ENCODE measurements around the gene ANO1.

The ANO1 gene

DNA sequence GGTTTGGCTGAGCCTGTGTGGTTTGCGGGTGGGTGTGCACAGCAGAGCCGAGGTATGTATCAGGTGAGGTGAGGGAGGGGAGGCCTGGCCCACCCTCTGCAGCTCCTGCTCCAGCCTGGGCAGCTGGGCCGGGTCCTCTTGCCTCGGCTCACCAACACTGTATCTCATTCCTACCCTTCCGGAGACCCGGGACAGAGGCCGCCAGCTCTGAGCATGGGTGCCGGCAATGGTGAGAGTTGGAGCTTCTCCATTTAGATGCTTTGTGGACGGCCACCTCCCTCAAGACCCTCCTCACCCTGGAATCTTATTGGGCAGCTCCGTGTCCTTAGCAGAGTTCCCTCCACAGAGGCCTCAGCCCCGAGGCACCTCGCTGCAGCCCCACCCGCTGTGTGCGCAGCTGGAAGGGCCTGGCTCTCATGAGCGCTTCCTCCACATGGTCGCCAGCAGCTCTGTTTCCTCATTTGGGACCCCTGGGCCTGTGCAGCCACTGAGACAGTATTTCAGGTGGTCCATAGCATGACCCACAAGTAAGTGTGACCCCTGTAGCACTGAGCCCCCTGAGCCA lies 55.7 kb downstream of the ANO1 start:
- no peak overlapping the region for H3K4me3 ChIP-seq (ENCODE audit: low read length)
- no peaks in the 10 kb centered on the region for H3K27me3 ChIP-seq (ENCODE audit: control insufficient read depth, insufficient read depth, low read length)
- H3K36me3 ChIP-seq (ENCODE audit: control insufficient read depth, insufficient read depth, low read length): no peaks in the 10 kb centered on the region
- H3K27ac ChIP-seq (ENCODE audit: low read depth, low read length): no peak overlapping the region
- no peaks in the 10 kb centered on the region for H3K4me1 ChIP-seq (ENCODE audit: control insufficient read depth, insufficient read depth, low read length)
- no peak overlapping the region for H3K9ac ChIP-seq (ENCODE audit: low read length)

- no peak overlapping the region for H3K4me3 ChIP-seq (ENCODE audit: low read length)
- no peak overlapping the region for H3K27ac ChIP-seq (ENCODE audit: low read depth, low read length)
- no peak overlapping the region for H3K9ac ChIP-seq (ENCODE audit: low read length)
- no peaks in the 10 kb centered on the region for H3K4me1 ChIP-seq (ENCODE audit: control insufficient read depth, insufficient read depth, low read length)
- no peaks in the 10 kb centered on the region for H3K36me3 ChIP-seq (ENCODE audit: control insufficient read depth, insufficient read depth, low read length)
- H3K27me3 ChIP-seq (ENCODE audit: control insufficient read depth, insufficient read depth, low read length): no peaks in the 10 kb centered on the region
Observed at GRCh38 chr11:70134490-70134889, 56.4 kb downstream of the ANO1 start.

DNA sequence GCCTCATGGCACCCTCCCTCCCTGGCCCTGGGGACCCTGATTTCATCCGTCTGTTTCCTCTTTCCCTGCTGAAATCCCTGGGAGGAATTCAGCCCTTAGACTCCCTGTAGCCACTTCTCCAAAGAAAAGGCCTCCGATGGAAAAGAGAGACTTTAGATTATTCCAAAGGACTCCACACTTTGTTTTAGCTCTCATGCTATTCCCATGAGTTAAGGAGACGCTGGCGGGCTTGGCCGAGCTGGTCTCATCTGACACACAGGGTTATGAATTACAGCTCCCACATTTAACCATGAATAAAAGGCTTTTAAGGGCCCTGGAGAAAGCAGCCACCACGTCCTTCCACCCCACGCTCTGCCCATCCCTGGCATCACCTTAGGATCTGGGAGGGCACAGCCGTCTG lies 57.0 kb downstream of the ANO1 start:
- Histone ChIP-seq H3K27me3 (ENCODE audit: control insufficient read depth, insufficient read depth, low read length) (no peaks in the 10 kb centered on the region), H3K9ac (ENCODE audit: low read length) (no peak overlapping the region), H3K4me3 (ENCODE audit: low read length) (no peak overlapping the region), H3K4me1 (ENCODE audit: control insufficient read depth, insufficient read depth, low read length) (no peaks in the 10 kb centered on the region), H3K36me3 (ENCODE audit: control insufficient read depth, insufficient read depth, low read length) (no peaks in the 10 kb centered on the region), H3K27ac (ENCODE audit: low read depth, low read length) (no peak overlapping the region)

DNA sequence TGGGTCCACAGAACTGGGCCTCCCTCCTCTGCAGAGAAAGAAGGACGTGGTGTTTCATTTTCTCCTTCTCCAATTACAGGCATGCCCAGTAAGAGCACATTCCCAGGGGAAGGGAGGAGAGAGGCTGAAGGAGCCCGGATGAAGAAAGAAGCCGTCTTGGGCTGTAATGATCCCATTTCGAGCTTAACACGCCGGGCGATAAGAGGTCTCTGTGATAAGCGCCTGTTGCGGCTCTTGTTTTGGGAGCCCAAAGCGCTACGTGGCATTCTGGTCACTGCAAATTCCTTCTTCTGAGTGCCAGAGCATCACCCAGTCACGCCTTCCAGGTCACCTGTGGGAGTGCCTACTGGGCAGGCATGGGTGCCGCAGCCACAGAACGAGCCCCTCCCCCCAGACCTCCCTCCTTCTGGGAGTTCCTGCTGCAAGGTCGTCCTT lies 57.5 kb downstream of the ANO1 start:
- Histone ChIP-seq H3K27me3 (ENCODE audit: control insufficient read depth, insufficient read depth, low read length) (no peaks in the 10 kb centered on the region), H3K36me3 (ENCODE audit: control insufficient read depth, insufficient read depth, low read length) (no peaks in the 10 kb centered on the region), H3K4me3 (ENCODE audit: low read length) (no peak overlapping the region), H3K4me1 (ENCODE audit: control insufficient read depth, insufficient read depth, low read length) (no peaks in the 10 kb centered on the region), H3K9ac (ENCODE audit: low read length) (no peak overlapping the region), H3K27ac (ENCODE audit: low read depth, low read length) (no peak overlapping the region)

DNA sequence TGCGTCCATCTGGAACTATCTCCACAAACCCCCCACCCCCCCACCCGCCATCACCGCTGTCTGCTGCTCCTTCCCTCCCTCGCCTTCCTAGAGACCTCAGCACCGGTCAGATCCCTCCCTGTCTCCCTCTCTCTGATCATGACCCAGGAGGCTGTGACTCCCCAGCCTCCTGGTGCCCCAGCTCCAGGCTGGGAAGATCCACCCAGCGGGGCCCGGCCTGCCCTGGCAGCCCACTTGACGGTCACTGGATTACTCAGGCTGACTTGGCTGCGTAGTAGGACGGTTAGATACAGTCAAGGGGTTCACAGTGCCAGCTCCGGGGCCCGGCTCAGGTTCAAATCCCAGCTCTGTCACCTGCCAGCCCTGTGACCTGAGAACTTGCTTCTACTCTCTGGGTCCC lies 59.3 kb downstream of the ANO1 start:
- no peaks in the 10 kb centered on the region for H3K27me3 ChIP-seq (ENCODE audit: control insufficient read depth, insufficient read depth, low read length)

DNA sequence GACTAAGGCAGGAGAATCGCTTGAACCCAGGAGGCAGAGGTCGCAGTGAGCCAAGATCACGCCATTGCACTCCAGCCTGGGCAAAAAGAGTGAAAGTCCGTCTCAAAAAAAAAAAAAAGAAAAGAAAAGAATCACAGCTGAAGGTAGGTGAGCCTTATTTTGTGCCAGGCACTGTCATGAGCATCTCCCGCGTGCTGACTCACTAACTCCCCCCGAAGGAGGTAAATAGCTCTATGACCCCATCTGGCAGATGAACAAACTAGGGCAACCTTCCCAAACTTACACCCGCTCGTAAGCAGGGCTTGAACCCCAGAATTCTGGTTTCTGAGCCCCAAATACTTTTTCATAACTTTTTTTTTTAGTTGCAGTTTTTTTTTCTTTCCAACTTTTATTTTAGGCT lies 60.3 kb downstream of the ANO1 start:
- H3K4me1 ChIP-seq (ENCODE audit: control insufficient read depth, insufficient read depth, low read length): no peaks in the 10 kb centered on the region
- no peak overlapping the region for H3K4me3 ChIP-seq (ENCODE audit: low read length)
- H3K27me3 ChIP-seq (ENCODE audit: control insufficient read depth, insufficient read depth, low read length): peaks cover 4% of the 10 kb centered on the region
- no peak overlapping the region for H3K27ac ChIP-seq (ENCODE audit: low read depth, low read length)
- no peaks in the 10 kb centered on the region for H3K36me3 ChIP-seq (ENCODE audit: control insufficient read depth, insufficient read depth, low read length)
- H3K9ac ChIP-seq (ENCODE audit: low read length): no peak overlapping the region

More for the DNA sequence above, 59.3 kb downstream of the ANO1 start:
- Histone ChIP-seq H3K4me3 (ENCODE audit: low read length) (no peak overlapping the region), H3K4me1 (ENCODE audit: control insufficient read depth, insufficient read depth, low read length) (no peaks in the 10 kb centered on the region), H3K27ac (ENCODE audit: low read depth, low read length) (no peak overlapping the region), H3K36me3 (ENCODE audit: control insufficient read depth, insufficient read depth, low read length) (no peaks in the 10 kb centered on the region), H3K9ac (ENCODE audit: low read length) (no peak overlapping the region)

DNA sequence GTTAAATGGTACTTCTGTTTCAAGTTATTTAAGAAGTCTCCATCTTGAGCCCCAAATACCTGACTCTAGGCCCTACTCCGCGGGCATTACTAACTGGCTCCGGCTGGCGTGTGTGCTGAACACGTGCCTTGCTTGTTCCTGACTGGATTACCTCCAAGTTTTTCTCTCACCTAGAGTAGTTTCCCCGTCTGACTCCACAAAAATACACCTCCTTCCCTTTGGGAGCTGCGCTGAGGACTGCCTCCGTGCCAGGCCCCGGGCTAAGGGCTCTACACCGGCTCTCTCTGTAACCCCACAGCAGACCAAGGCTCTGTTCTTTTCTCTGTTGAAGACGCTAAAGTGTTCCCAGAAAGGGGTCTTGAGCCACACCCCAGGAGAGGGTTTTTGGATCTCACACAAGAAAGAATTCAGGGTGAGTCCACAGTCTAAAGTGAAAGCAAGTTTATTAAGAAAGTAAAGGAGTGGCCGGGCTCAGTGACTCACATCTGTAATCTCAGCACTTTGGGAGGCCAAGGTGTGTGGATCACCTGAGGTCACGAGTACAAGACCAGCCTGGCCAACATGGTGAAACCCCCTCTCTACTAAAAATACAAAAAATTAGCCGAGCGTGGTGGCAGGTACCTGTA lies 61.8 kb downstream of the ANO1 start:
- no peak overlapping the region for H3K4me3 ChIP-seq (ENCODE audit: low read length)
- no peaks in the 10 kb centered on the region for H3K4me1 ChIP-seq (ENCODE audit: control insufficient read depth, insufficient read depth, low read length)
- H3K27ac ChIP-seq (ENCODE audit: low read depth, low read length): no peak overlapping the region
- no peak overlapping the region for H3K9ac ChIP-seq (ENCODE audit: low read length)
- peaks cover 9% of the 10 kb centered on the region for H3K27me3 ChIP-seq (ENCODE audit: control insufficient read depth, insufficient read depth, low read length)
- H3K36me3 ChIP-seq (ENCODE audit: control insufficient read depth, insufficient read depth, low read length): no peaks in the 10 kb centered on the region

GRCh38 chr11:70140711-70141485 lies 62.8 kb downstream of the ANO1 start:
- Histone ChIP-seq H3K4me3 (ENCODE audit: low read length) (no peak overlapping the region), H3K27me3 (ENCODE audit: control insufficient read depth, insufficient read depth, low read length) (peaks cover 9% of the 10 kb centered on the region)

DNA sequence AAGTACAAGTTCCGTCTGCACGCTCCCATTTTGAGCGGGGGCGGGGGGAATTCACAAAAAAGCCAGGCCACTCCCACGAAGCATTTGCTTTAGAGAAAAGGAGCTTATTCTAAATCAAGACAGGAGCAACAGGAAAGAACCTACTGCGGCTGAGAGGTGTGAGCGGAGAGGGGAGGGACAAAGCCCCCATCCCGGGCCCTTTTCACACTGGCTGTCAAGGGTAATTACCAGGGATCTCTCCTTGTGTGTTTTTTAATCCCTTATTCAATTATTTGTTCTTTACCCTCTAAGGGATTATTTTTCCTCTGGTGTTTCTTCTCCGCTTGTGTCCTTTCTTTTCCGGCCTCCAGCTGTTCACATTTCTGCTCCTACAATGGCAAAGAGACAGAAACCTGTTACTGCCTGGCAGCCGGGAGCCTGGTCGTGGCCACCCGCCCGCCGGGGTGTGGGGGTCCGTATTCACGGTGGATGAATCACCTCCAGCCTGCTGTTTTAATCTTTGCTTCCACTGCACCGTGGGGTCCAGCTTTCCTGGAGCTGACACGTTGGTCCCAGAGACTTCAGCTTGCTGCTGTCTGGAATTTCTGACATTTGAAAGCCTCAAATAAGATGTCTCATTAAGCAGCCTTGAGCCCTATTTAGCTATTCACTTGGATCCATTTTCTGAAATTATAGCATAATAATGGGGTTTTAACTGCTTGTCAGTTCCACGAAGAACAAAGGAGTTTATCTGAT lies 63.5 kb downstream of the ANO1 start:
- Histone ChIP-seq H3K27ac (ENCODE audit: low read depth, low read length) (no peak overlapping the region), H3K27me3 (ENCODE audit: control insufficient read depth, insufficient read depth, low read length) (peaks cover 9% of the 10 kb centered on the region), H3K4me1 (ENCODE audit: control insufficient read depth, insufficient read depth, low read length) (no peaks in the 10 kb centered on the region), H3K9ac (ENCODE audit: low read length) (no peak overlapping the region), H3K36me3 (ENCODE audit: control insufficient read depth, insufficient read depth, low read length) (no peaks in the 10 kb centered on the region), H3K4me3 (ENCODE audit: low read length) (no peak overlapping the region)

More at GRCh38 chr11:70140711-70141485, 62.8 kb downstream of the ANO1 start:
- H3K9ac ChIP-seq (ENCODE audit: low read length): no peak overlapping the region
- H3K27ac ChIP-seq (ENCODE audit: low read depth, low read length): no peak overlapping the region
- H3K4me1 ChIP-seq (ENCODE audit: control insufficient read depth, insufficient read depth, low read length): no peaks in the 10 kb centered on the region
- no peaks in the 10 kb centered on the region for H3K36me3 ChIP-seq (ENCODE audit: control insufficient read depth, insufficient read depth, low read length)

DNA sequence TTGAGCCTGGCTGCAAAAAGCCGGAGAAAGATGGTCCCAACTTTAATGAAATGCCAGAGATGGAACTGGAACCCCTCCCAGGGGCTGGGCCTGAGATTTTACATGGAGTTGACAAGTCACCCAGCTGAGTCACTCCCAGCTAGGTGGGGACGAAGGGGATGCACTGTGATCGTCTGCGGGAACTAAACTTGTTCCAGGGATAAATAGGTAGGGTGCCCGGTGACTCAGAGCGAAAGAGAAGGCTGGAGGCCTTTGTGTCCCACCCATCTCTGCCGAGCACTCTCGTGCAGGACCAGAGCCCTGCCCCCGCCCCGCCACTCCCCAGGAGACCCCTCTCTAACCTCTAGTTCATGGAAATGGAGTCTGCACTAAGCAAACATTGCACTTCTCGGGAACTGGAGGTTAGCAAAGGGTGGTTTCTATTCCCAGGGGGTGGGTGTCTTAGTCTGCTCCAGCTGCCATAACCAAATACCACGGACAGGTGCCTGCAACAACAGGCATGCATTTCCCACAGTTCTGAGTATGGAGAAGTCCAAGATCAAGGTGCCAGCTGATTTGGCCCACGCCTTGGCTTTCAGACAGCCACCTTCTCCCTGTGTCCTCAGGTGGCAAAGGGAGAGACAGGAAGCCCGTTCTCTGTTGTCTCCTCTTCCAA lies 64.2 kb downstream of the ANO1 start:
- Histone ChIP-seq H3K4me1 (ENCODE audit: control insufficient read depth, insufficient read depth, low read length) (no peaks in the 10 kb centered on the region), H3K9ac (ENCODE audit: low read length) (no peak overlapping the region), H3K4me3 (ENCODE audit: low read length) (no peak overlapping the region), H3K36me3 (ENCODE audit: control insufficient read depth, insufficient read depth, low read length) (no peaks in the 10 kb centered on the region), H3K27ac (ENCODE audit: low read depth, low read length) (no peak overlapping the region), H3K27me3 (ENCODE audit: control insufficient read depth, insufficient read depth, low read length) (peaks cover 9% of the 10 kb centered on the region)

DNA sequence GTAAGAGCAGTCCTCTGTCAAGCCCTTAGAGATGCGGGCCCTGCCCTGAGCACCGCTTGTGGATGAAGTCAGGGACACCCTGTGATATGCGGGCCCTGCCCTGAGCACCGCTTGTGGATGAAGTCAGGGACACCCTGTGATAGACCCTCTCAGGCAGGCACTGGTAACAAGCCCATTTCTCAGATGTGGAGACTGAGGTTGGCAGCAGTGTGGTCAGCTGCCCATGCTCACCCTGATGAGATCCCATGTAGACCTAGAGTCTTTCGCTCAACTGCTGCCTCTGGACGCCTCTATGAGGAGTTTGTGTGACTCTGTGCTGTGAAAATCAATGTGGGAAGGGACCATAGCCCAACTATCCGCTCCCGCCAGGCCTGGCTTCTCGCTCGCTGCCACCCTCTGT lies 66.1 kb downstream of the ANO1 start:
- no peak overlapping the region for H3K9ac ChIP-seq (ENCODE audit: low read length)
- peaks cover 11% of the 10 kb centered on the region for H3K27me3 ChIP-seq (ENCODE audit: control insufficient read depth, insufficient read depth, low read length)
- no peaks in the 10 kb centered on the region for H3K4me1 ChIP-seq (ENCODE audit: control insufficient read depth, insufficient read depth, low read length)
- H3K4me3 ChIP-seq (ENCODE audit: low read length): no peak overlapping the region
- no peak overlapping the region for H3K27ac ChIP-seq (ENCODE audit: low read depth, low read length)
- H3K36me3 ChIP-seq (ENCODE audit: control insufficient read depth, insufficient read depth, low read length): no peaks in the 10 kb centered on the region

- Histone ChIP-seq H3K27me3 (ENCODE audit: control insufficient read depth, insufficient read depth, low read length) (peaks cover 11% of the 10 kb centered on the region), H3K4me1 (ENCODE audit: control insufficient read depth, insufficient read depth, low read length) (no peaks in the 10 kb centered on the region), H3K9ac (ENCODE audit: low read length) (no peak overlapping the region), H3K27ac (ENCODE audit: low read depth, low read length) (no peak overlapping the region), H3K4me3 (ENCODE audit: low read length) (no peak overlapping the region), H3K36me3 (ENCODE audit: control insufficient read depth, insufficient read depth, low read length) (no peaks in the 10 kb centered on the region)
Observed at GRCh38 chr11:70145071-70145470, 67.0 kb downstream of the ANO1 start.

Measured in rectal smooth muscle tissue (tissue), 1 donor.